ENCODE results near the gene HOTAIR.

Gene HOTAIR

DNA sequence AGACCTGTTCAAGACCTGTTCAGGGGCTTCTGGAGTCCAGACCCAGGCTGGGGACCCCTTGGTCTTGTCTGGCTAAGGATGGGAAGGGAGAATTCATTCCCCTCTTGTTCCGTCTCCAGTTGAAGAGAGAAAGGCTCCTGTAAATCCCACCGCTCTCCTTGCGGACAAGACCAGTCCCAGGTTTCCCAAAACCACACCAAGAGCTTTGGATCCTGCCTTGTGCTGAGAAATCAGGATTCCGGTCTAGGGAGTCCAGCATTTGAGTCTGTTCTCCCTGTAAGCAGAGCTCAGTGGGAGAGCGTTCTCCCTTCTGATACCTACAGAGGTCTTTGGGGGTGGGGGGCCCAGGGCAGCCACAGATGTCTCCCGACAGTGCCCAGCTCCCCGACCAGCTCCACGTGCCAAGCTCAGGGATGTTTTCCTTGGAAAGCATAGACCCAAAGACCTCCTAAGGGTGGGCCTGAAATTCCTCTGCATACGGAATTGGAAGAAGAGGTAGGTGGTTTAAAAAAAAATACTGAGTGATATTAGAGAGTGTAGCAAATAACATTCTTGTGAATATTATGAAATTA, 34.2 kb downstream of the HOTAIR start:
- DNase-seq: no peak

DNA sequence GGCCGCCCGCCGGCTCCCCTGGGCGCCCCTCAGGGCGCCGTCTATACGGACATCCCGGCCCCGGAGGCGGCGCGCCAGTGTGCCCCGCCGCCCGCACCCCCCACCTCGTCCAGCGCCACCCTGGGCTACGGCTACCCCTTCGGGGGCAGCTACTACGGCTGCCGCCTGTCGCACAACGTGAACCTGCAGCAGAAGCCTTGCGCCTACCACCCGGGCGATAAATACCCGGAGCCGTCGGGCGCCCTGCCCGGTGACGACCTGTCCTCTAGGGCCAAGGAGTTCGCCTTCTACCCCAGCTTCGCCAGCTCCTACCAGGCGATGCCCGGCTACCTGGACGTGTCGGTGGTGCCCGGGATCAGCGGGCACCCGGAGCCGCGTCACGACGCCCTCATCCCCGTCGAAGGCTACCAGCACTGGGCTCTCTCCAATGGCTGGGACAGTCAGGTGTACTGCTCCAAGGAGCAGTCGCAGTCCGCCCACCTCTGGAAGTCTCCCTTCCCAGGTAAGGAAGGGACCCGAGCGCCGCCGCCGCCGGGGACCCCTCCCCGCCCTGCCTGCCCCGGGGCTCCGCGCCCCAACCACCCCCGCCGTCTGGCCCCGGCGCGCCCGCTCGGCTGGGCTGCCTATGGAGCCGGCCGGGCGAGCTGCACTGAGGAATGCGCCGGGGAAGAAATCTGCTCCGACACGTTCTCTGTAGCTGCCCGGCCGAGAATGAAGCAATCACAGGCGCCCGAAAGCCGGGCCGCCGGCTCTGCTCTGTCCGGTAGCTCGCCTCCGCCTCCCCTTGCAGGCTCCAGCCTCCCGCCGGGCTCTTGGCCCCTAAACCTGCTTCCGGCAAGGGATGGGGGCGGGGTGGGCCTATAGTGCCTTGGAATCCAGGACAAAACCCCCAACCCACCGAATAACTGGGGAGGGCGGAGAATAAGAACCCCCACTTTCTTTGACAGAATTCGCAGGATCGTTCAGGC, 35.3 kb downstream of the HOTAIR start:
- DNase-seq: no peak

- no peak for DNase-seq
These were observed 36.2 kb downstream of the HOTAIR start, which contains the start of gene HOXC13 for GRCh38 chr12:53938326-53939140. Gene HOXC13, plus strand, starts transcription at chr12:53938831. Its CDS starts 76 bp downstream, at chr12:53938907.

- DNase-seq: no peak
These were observed 37.0 kb downstream of the HOTAIR start for GRCh38 chr12:53937596-53938325.

DNA sequence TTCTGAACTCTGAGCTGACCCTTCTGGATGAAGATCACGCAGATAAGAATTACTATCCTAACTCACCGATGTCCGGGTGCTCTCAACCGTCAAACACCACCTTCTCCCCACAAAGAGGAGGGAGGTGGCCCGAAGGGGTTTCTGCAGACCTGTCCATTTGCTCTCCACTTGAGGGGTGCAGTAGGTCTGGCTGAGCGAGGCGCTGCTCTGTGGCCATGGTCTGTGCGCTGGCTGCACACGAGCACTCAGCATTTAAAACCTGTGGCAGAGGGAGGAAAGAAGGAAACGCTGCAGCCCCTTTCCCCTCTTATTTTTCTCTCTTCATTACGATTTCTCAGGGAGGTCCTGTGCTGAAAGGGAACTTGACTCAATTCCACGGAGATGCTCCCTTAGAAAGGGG, 37.7 kb downstream of the HOTAIR start:
- DNase-seq: no peak

DNA sequence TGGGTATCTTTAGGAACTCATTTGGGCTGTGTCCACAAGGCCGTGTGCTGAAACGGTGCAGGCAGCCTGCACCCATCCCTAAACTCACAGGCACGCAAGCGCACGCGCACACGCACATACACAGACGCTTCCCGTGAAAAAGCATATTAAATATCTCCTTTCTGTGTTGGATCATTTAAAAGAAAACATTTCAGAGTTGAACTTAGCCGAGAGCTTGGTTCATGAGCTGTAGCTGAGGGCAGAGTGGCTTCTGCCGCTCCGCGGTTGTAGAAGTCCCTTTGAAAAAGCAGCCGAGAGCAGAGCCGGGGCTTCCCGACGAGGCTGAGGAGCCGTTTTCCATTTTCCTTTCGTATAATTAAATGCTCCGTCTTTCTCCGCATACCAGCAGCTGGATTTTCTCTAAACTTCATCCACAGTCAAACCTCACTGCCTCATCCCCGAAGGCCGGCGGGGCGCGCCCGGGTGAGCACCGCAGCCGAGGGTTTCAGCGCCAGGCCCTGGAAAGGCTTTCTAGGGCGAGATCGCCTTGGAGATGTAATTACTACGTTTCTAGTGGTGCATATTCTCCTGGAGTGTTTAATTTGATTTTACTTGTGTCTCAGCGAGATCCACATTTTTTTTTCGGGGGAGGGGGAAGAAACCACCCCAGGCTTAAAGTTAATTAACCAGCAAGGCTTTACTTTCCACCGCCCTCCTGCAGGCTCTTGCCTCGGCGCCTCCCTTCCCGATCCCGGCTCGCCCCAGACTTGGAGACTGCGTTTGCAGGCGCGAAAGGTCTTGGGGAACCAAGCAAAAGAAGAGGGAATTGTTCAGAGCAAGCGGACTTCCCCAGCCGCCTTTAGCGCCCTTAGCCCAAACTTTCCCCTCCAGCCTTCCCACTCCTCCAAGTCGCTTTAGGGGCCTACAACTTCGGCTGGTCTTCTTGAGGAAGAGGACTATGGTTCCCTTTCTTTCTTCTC, 39.1 kb downstream of the HOTAIR start:
- DNase-seq: no peak

GRCh38 chr12:53932915-53933314, 41.8 kb downstream of the HOTAIR start:
- no peak for DNase-seq

DNA sequence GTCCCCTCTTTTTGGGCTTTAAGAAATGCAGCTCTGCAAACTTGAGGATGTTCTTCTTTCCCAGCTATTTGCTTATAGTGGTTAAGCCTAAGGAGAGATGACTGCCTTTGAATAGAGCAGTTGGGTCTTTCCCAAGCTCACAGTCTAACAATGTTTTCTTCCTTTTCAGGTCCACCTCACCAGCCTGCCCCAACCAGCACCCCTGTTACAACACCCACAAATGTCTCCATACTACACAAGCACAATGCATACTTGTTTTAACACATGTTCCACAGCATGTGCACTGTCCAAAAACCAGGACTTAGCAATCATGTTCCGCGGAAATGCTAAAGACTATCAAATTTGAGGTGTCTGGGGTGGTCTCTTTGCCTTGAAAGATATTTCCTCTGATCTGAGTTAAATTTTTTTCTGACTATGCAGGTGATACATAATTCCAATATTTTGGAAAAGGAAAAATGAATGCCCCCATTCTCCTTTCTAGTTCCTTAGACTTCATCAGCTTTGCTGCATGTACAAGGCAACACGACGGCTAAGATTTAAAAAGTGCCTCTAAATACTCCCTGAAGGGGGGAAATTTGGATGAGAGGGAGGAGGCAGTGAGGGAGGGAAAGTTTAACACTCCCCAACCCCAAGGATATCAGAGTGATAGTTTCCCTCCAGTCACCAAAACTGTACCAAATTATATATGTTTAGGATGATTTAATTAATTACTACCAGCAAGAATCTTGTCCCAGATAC, 42.7 kb downstream of the HOTAIR start:
- no peak for DNase-seq

GRCh38 chr12:53930591-53931255, 44.0 kb downstream of the HOTAIR start:
- DNase-seq: no peak

- no peak for DNase-seq
These were observed 45.2 kb downstream of the HOTAIR start for GRCh38 chr12:53929527-53929926.

DNA sequence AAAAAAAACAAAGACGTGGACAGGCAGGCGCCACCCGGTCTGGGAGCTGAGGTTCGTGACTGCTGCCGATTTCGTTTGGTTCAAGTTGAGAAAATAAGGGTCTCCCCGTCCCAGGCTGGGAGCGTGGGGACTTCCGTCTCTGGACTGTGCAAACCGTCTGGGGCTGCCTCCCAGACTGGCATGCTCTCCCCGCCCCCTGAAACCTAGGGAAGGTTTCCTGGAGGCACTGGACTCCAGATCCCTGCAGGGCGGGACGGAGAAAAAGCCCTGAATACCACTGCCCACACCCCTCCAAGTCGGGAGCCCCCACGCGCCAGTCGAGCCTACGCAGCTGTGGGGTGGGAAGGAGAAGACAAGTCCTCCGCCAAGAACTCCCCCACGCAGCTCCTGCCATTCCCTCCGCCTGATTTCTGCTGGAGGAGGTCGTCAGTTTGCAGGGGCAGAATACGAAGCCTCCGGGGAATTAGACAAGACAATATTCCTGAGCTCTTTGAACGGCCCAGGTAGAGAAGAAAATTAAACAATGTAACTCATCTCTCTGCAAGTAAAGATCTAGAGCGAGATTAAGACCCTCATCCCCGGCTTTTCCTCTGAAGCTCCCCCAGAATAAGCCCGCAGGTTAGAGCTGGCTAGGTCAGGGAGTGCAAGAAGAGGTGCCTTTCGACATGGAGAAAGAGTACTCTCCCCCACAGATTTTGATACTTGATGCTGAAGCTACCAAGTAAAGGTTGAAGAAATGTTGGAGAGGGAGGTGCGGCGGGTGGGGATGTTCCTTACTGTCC, 46.5 kb downstream of the HOTAIR start:
- no peak for DNase-seq

GRCh38 chr12:53927220-53928029, 47.3 kb downstream of the HOTAIR start:
- DNase-seq: no peak

- DNase-seq: no peak
These were observed 50.0 kb downstream of the HOTAIR start for GRCh38 chr12:53924521-53925405.

DNA sequence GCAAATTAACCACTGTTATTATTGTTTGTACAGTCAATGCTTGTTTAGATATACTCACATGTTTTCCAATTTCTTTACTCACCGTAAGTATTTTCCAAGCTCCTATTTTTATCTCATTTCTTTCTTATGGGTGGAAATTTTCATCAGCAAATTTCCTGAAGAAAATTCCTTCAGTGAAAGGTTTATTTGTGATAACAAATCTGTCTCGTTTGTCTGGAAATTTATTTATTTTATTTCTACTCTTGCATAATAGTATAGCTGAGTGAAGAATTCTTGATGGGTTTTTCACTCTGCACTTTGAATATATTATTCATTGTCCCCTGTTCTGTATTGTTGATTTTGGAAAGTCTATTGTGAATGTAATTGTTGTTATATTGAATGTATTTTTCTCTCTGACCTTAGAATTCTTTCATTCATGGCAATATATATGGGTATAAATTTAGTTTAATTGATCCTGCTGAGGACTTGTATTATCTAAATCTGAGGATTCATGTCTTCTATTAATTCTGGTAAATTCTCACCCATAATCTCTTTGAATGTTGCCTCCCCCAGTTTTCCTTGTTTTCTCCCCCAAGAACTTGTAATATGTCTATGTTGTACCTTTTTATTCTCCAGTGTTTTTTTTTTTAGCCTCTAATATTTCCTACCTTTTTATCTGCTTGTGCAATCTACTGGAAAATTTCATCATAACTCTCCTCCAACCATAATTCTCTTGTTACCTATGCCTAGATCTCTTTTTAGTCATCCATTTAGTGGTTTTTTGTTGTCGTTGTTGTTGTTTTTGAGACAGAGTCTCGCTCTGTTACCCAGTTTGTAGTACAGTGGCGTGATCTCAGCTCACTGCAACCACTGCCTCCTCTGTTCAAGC, 57.7 kb downstream of the HOTAIR start:
- no peak for DNase-seq
